ENCODE results near the gene BTBD1. TPM values are rescaled to one million over a fixed set of nuclear protein-coding genes. Genes with fewer than 3 reads are reported as not detected.

The BTBD1 gene
- total RNA-seq, 1 experiment from 2014 or later = 58.3 TPM

DNA sequence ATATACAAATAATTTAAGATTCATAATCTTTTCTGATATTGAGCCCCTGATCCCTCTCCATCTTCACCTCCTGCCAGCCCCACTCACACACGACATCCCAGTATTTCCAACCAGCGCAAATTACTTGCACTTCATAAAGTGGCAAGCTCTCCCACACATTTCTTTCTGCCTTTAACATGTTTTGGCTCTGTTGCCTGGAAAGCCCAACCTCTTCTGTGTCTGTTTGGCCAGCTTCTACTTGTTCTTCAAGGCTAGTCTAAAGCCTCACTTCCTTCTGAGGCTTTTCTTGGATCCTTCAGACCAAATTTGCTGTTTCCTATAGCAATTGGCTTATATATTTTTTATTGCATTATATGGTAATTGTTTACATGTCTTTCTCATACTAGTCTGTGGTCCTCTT, 35.3 kb upstream of the BTBD1 start:
- Histone ChIP-seq H3K9me3 (ENCODE audit: low read depth, low read length, poor library complexity, severe bottlenecking) (peaks cover 8% of the 10 kb centered on the region), H3K27ac (ENCODE audit: low read depth, low read length, poor library complexity, severe bottlenecking) (no peak overlapping the region), H3K36me3 (ENCODE audit: insufficient read depth, low read length, poor library complexity, severe bottlenecking) (no peaks in the 10 kb centered on the region), H3K27me3 (replicated peaks; ENCODE audit: insufficient read depth, low read depth, low read length, poor library complexity) (peaks cover 14% of the 10 kb centered on the region), H3K4me3 (ENCODE audit: low read depth, low read length, poor library complexity, severe bottlenecking) (no peak overlapping the region), H3K4me1 (ENCODE audit: insufficient read depth, low read length, poor library complexity, severe bottlenecking) (no peaks in the 10 kb centered on the region)
- intact Hi-C loops (cut with micrococcal nuclease; ENCODE audit: unreplicated experiment) = no loop called here
- CTCF ChIA-PET = no interaction called here
- BruUV-seq (replicated peaks) = no TSS peak
- POLR2A ChIA-PET (ENCODE audit: low non-redundant PET) = no interaction called here
- DNase-seq (ENCODE audit: low spot score) = no peak
- TF ChIP-seq, protein P1, sequence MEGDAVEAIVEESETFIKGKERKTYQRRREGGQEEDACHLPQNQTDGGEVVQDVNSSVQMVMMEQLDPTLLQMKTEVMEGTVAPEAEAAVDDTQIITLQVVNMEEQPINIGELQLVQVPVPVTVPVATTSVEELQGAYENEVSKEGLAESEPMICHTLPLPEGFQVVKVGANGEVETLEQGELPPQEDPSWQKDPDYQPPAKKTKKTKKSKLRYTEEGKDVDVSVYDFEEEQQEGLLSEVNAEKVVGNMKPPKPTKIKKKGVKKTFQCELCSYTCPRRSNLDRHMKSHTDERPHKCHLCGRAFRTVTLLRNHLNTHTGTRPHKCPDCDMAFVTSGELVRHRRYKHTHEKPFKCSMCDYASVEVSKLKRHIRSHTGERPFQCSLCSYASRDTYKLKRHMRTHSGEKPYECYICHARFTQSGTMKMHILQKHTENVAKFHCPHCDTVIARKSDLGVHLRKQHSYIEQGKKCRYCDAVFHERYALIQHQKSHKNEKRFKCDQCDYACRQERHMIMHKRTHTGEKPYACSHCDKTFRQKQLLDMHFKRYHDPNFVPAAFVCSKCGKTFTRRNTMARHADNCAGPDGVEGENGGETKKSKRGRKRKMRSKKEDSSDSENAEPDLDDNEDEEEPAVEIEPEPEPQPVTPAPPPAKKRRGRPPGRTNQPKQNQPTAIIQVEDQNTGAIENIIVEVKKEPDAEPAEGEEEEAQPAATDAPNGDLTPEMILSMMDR (conservative IDR thresholded peaks at IDR 0.05; ENCODE audit: low read depth, low read length) = no peak

DNA sequence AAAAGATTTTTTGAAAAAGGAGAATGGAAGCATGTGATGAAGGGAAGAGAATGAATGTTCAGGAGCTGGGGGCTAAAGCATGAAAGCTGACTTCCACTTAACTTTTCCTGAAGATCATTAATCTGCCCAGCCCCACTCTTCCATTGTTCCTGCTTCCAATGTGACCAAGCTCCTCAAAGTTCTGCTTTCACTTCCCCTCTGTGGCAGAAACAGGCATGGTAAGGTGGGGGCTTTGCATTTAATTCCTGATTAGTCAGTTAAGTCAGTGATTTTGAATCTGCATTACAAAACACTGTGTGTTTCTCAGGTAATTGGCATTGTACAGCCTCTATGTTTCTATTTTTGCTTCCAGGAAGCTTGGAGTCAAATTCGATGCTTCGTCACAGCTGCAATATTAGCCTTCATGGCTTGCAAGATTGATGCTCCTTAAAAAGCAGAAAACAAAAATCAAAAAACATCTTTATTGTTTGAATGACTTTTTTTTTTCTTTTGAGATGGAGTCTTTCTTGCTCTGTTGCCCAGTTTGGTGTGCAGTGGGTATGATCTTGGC, 33.1 kb upstream of the BTBD1 start:
- TF ChIP-seq, protein P1 (conservative IDR thresholded peaks at IDR 0.05; ENCODE audit: low read depth, low read length) = no peak
- TF ChIP-seq EZH2 (IDR thresholded peaks at IDR 0.05; ENCODE audit: borderline replicate concordance, low read depth, low read length, poor library complexity, severe bottlenecking) = no peak
- CTCF ChIA-PET = no interaction called here
- Histone ChIP-seq H3K4me3 (ENCODE audit: low read depth, low read length, poor library complexity, severe bottlenecking) (no peak overlapping the region), H3K27me3 (replicated peaks; ENCODE audit: insufficient read depth, low read depth, low read length, poor library complexity) (peaks cover 23% of the 10 kb centered on the region), H3K4me1 (ENCODE audit: insufficient read depth, low read length, poor library complexity, severe bottlenecking) (no peaks in the 10 kb centered on the region), H3K27ac (ENCODE audit: low read depth, low read length, poor library complexity, severe bottlenecking) (no peak overlapping the region), H3K36me3 (ENCODE audit: insufficient read depth, low read length, poor library complexity, severe bottlenecking) (no peaks in the 10 kb centered on the region), H3K9me3 (ENCODE audit: low read depth, low read length, poor library complexity, severe bottlenecking) (peaks cover 8% of the 10 kb centered on the region)
- POLR2A ChIA-PET (ENCODE audit: low non-redundant PET) = no interaction called here
- no peak for DNase-seq (ENCODE audit: low spot score)
- BruUV-seq (replicated peaks) = no TSS peak
- intact Hi-C loops (cut with micrococcal nuclease; ENCODE audit: unreplicated experiment) = no loop called here

DNA sequence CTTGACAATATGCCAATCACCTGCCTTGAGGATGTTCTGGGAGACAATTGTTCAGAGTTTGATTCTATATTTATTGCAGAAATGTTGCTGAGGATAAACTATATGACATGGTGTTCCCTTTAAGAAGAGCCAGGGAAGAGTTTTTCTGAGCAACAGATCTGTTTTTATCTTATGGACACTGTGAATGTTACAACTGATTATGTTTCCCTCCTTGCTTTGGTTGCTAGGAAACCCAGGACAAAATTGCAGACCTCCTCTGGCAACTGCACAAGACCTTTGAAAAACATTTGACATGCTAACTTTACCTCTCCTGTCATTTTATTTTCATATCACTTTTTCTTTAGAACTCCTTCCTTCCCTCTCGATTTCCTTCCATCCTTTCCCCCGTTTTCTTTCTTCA, 32.2 kb upstream of the BTBD1 start:
- Histone ChIP-seq H3K4me3 (ENCODE audit: low read depth, low read length, poor library complexity, severe bottlenecking) (no peak overlapping the region), H3K4me1 (ENCODE audit: insufficient read depth, low read length, poor library complexity, severe bottlenecking) (no peaks in the 10 kb centered on the region), H3K27ac (ENCODE audit: low read depth, low read length, poor library complexity, severe bottlenecking) (no peak overlapping the region), H3K9me3 (ENCODE audit: low read depth, low read length, poor library complexity, severe bottlenecking) (peaks cover 8% of the 10 kb centered on the region), H3K36me3 (ENCODE audit: insufficient read depth, low read length, poor library complexity, severe bottlenecking) (no peaks in the 10 kb centered on the region), H3K27me3 (replicated peaks; ENCODE audit: insufficient read depth, low read depth, low read length, poor library complexity) (peaks cover 23% of the 10 kb centered on the region)
- ChIA-PET POLR2A (ENCODE audit: low non-redundant PET) (no interaction called here), CTCF (no interaction called here)
- intact Hi-C loops (cut with micrococcal nuclease; ENCODE audit: unreplicated experiment) = no loop called here
- no peak for TF ChIP-seq EZH2 (IDR thresholded peaks at IDR 0.05; ENCODE audit: borderline replicate concordance, low read depth, low read length, poor library complexity, severe bottlenecking)
- TF ChIP-seq, protein P1 (conservative IDR thresholded peaks at IDR 0.05; ENCODE audit: low read depth, low read length) = no peak
- no TSS peak for BruUV-seq (replicated peaks)
- no peak for DNase-seq (ENCODE audit: low spot score)

Measured in A673 (cell line).